Neural crest cell (in vitro differentiated cells): Measurements from ENCODE around the gene CSNK2B. TPM values are rescaled to one million over a fixed set of nuclear protein-coding genes. Genes with fewer than 3 reads are reported as not detected.
A peak's percentile ranks its signal among the peaks of the same experiment; 100 is the strongest.

Experiments
- DNase-seq: peaks from one replicate; pipeline ENCODE4 v3.0.0; 2021; ENCODE audit warnings: low read depth, mixed read lengths, low spot score
- H3K27ac Mint-ChIP-seq: one replicate; pipeline ENCODE4 v1.8.0; 2021; ENCODE audit warnings: mild to moderate bottlenecking, mixed read lengths; ENCODE audit not compliant: unreplicated experiment
- H3K27me3 Mint-ChIP-seq: 2 replicates; pipeline ENCODE4 v1.8.0; 2021; ENCODE audit warnings: low read depth, mild to moderate bottlenecking, mixed read lengths
- H3K36me3 Mint-ChIP-seq: 2 replicates; pipeline ENCODE4 v1.8.0; 2021; ENCODE audit warnings: low read depth, mild to moderate bottlenecking, mixed read lengths
- H3K4me1 Mint-ChIP-seq: 2 replicates; pipeline ENCODE4 v1.8.0; 2021; ENCODE audit warnings: mixed read lengths
- H3K4me3 Mint-ChIP-seq: one replicate; pipeline ENCODE4 v1.8.0; 2021; ENCODE audit warnings: mild to moderate bottlenecking, mixed read lengths
- H3K9me3 Mint-ChIP-seq: 2 replicates; pipeline ENCODE4 v1.8.0; 2021; ENCODE audit warnings: mixed read lengths
- CTCF ChIP-seq: fragments of 200-600 bp; sonication (generic); conservative IDR thresholded peaks from 2 replicates; pipeline ENCODE4 v1.5.0; 2021; ENCODE audit warnings: antibody characterized with exemption, mild to moderate bottlenecking
- total RNA-seq: library from RNA; stranded (reverse); gene quantifications from 2 replicates; pipeline ENCODE4 v1.2.1, GENCODE V29; 2021

CSNK2B gene
- total RNA-seq, 1 donor from 2014 or later = 188 TPM

DNA sequence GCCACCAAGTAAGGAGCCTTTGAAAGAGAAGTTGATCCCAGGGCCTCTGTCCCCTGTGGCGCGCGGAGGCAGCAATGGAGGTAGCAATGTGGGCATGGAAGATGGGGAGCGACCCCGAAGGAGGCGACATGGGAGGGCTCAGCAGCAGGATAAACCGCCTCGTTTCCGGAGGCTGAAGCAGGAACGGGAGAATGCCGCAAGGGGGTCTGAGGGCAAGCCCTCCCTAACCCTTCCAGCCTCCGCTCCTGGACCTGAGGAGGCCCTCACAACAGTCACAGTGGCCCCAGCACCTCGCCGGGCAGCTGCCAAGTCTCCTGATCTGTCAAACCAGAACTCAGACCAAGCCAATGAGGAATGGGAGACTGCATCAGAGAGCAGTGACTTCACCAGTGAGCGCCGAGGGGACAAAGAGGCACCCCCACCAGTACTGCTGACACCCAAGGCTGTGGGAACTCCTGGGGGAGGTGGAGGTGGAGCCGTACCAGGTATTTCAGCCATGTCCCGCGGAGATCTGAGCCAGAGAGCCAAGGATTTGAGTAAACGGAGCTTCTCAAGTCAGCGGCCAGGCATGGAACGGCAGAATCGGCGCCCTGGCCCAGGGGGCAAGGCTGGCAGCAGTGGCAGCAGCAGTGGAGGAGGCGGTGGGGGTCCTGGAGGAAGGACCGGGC, 33.5 kb upstream of the CSNK2B start:
- no peak overlapping the region for H3K27ac Mint-ChIP-seq
- no peaks in the 10 kb centered on the region for H3K9me3 Mint-ChIP-seq
- no peak for TF ChIP-seq CTCF
- peak overlapping the region; percentile 48 for H3K4me3 Mint-ChIP-seq
- H3K27me3 Mint-ChIP-seq = peaks cover 3% of the 10 kb centered on the region
- no peak for DNase-seq
- peaks cover 46% of the 10 kb centered on the region for H3K36me3 Mint-ChIP-seq
- peaks cover 4% of the 10 kb centered on the region for H3K4me1 Mint-ChIP-seq

GRCh38 chr6:31633447-31633846, 32.4 kb upstream of the CSNK2B start:
- Mint-ChIP-seq H3K27me3 (peaks cover 3% of the 10 kb centered on the region), H3K36me3 (peaks cover 38% of the 10 kb centered on the region), H3K4me3 (peak overlapping the region; percentile 48), H3K9me3 (no peaks in the 10 kb centered on the region), H3K4me1 (peaks cover 4% of the 10 kb centered on the region), H3K27ac (no peak overlapping the region)
- DNase-seq = no peak
- no peak for TF ChIP-seq CTCF

DNA sequence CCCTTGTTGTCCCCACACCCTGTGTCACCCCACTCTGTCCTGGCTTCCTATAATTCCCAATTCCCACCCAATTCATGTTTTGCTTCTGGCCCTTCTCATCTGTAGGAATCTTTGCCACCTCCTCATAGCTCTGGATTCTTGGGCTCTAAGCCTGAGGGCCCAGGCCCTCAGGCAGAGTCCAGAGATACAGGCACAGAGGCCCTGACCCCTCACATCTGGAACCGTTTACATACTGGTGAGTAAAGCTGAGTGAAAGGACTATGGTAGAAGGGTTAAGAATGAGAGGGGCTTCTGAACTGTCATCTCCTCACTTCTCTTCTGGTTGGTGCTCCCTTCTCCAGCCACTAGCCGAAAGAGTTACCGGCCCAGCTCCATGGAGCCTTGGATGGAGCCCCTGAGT, 31.7 kb upstream of the CSNK2B start:
- Mint-ChIP-seq H3K9me3 (no peaks in the 10 kb centered on the region), H3K4me1 (peaks cover 4% of the 10 kb centered on the region), H3K27ac (no peak overlapping the region), H3K36me3 (peaks cover 32% of the 10 kb centered on the region), H3K4me3 (peak overlapping the region; percentile 29), H3K27me3 (peaks cover 3% of the 10 kb centered on the region)
- DNase-seq = no peak
- TF ChIP-seq CTCF = no peak

DNA sequence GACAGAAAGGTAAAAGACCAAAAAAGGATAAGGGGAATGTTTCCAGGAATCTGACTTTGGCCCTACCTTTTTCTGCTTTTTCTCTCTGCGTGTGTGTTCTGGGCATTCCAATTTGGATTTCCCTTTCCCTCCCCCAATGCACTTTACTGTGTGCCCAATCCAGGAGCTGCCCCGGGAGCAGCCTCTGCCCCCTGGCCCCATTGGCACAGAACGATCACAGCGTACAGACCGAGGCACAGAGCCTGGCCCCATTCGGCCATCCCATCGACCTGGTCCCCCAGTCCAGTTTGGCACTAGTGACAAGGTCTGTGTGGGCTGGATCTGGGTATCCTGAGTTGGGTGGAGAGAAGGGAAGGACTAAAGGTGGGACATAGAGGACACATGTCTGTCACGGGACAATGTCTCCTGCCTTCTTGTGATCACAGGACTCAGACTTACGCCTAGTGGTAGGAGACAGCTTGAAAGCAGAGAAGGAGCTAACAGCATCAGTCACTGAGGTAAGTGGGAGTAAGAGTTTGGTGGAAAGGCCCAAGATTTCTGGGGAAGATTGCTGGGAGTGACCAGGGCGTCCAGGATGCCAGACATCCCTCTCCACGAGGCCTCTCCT, 30.8 kb upstream of the CSNK2B start:
- DNase-seq = no peak
- Mint-ChIP-seq H3K4me1 (peaks cover 4% of the 10 kb centered on the region), H3K4me3 (no peak overlapping the region), H3K36me3 (peaks cover 34% of the 10 kb centered on the region), H3K27ac (peak overlapping the region; percentile 46), H3K9me3 (no peaks in the 10 kb centered on the region), H3K27me3 (peaks cover 3% of the 10 kb centered on the region)
- no peak for TF ChIP-seq CTCF

DNA sequence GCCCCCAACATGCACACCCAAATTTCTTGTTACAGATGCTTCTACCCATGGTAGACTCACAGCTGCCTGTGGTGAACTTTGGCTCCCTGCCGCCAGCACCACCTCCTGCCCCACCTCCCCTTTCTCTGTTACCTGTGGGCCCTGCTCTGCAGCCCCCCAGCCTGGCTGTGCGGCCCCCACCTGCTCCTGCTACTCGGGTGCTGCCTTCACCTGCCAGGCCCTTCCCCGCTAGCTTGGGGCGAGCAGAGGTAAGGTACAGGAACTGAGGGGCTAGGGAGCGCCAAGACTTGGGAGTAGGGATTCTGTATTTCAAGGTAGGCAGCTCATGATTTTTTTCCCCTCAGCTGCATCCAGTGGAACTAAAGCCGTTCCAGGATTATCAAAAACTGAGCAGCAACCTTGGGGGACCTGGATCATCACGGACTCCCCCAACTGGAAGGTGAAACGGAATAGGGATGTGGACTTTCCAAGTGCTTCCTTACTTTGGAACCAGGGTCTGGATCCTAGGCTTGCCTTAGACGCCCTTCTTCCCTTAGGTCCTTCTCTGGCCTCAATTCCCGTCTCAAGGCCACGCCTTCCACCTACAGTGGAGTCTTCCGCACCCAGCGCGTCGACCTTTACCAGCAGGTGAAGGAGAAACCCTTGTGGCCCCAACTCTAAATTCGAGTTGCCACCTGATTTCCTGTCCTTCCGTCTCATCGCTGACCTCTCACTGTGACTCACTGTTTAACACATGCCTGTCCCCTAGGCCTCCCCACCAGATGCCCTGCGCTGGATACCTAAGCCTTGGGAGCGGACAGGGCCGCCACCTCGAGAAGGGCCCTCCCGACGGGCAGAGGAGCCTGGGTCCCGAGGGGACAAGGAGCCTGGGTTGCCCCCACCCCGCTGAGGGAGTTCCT, 28.9 kb upstream of the CSNK2B start:
- no peak for TF ChIP-seq CTCF
- H3K27me3 Mint-ChIP-seq = peaks cover 3% of the 10 kb centered on the region
- no peak overlapping the region for H3K27ac Mint-ChIP-seq
- H3K36me3 Mint-ChIP-seq = peaks cover 35% of the 10 kb centered on the region
- no peaks in the 10 kb centered on the region for H3K9me3 Mint-ChIP-seq
- DNase-seq = no peak
- no peak overlapping the region for H3K4me3 Mint-ChIP-seq
- peaks cover 4% of the 10 kb centered on the region for H3K4me1 Mint-ChIP-seq
